NCI-H345 (cell line): ENCODE data around the gene RACGAP1.
A peak's percentile ranks its signal among the peaks of the same experiment; 100 is the strongest.

Experiments
- DNase-seq: peaks from one replicate; lab custom pipeline; 2025; lab: John Stamatoyannopoulos, UW

RACGAP1 gene

DNA sequence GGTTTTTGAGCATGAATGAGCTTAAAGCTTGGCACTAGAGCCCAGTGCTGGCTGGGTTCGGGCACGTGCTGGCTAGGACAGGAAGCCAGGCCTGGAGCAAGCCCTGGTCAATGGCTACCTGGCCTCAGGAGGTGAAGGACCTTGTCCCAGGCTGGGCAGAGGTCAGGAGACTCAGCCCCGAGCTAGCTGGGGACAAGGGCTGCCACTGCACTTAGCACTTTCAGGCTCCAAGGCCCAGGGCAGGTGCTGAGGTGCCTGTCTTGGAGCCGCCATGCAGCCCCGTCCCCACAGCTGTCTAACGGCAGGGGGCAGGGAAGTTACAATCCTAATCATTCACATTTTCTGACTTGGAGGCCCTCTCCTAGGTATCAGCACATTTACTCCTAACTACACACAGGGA is 56.8 kb downstream of the RACGAP1 start:
- no peak for DNase-seq

GRCh38 chr12:49967777-49968250 is 57.5 kb downstream of the RACGAP1 start:
- DNase-seq = no peak

DNA sequence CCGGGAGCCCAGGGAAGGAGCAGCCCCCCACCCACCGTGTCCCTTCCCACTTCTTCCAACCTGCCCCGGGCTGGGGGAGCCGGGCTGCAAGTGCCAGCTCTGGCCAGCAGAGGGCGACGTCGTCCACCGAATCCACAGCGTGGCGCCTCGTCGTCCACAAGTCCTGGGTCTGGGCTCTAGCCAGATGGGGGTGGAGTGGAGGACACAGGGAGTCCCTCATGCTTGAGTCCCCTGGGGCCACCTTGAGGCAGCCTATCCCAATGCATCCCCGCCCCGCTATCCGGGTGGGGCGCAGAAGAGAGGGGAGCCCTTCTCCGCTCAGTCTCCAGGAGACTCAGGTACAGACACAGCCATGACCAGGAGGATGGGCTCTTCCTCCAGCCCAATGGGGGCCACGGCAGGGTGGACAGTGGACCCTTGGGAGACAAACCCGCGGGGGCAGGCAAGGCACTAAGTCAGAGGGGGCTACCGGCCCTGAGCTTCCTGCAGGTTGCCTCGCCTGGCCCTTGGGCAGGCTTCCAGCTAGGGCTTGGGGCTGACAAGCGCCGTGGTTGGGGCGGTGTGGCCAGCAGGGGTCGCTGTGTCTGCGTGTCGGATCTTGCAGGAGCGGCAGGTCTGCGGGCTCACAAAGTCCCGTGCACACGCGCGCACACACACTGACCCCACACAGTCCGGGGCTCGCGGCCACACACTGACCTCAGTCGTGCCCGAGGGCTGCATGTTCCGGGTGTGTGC is 58.1 kb downstream of the RACGAP1 start:
- DNase-seq = peak; percentile 64

GRCh38 chr12:49966511-49967041 is 58.7 kb downstream of the RACGAP1 start:
- DNase-seq = no peak

DNA sequence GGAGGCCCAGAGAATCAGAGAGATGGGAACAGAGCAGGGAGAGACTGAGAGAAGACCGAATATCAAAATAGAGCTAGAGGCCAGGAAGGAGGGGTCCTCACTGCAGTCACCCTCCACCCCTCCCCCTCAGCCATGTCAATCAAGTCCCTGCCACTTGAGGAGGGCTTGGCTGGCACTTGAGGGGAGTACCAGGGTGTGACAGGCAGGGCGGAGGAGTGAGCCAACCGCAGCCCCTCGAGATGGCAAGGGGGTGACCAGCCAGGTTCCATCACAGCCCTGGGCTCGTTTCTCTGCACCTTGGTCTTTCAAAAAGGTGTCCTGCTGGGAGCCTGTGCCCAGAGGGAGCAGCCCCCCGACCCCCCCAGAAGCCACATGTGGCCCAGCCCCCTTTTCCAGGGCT is 59.5 kb downstream of the RACGAP1 start:
- no peak for DNase-seq

DNA sequence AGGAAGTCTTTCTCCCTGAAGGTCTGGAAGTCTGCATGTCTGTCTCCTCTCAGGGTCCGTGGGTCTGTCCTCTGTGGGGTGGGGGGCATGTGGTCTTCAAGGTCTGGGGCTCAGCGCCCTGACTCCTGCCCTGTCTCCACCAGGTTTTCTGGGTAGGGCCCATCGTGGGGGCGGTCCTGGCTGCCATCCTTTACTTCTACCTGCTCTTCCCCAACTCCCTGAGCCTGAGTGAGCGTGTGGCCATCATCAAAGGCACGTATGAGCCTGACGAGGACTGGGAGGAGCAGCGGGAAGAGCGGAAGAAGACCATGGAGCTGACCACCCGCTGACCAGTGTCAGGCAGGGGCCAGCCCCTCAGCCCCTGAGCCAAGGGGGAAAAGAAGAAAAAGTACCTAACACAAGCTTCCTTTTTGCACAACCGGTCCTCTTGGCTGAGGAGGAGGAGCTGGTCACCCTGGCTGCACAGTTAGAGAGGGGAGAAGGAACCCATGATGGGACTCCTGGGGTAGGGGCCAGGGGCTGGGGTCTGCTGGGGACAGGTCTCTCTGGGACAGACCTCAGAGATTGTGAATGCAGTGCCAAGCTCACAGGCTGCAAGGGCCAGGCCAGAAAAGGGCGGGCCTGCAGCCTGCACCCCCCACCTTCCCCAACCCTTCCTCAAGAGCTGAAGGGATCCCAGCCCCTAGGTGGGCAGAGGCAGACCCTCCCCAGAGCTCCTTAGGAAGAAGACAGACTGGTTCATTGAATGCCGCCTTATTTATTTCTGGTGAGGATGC is 60.3 kb downstream of the RACGAP1 start:
- no peak for DNase-seq

DNA sequence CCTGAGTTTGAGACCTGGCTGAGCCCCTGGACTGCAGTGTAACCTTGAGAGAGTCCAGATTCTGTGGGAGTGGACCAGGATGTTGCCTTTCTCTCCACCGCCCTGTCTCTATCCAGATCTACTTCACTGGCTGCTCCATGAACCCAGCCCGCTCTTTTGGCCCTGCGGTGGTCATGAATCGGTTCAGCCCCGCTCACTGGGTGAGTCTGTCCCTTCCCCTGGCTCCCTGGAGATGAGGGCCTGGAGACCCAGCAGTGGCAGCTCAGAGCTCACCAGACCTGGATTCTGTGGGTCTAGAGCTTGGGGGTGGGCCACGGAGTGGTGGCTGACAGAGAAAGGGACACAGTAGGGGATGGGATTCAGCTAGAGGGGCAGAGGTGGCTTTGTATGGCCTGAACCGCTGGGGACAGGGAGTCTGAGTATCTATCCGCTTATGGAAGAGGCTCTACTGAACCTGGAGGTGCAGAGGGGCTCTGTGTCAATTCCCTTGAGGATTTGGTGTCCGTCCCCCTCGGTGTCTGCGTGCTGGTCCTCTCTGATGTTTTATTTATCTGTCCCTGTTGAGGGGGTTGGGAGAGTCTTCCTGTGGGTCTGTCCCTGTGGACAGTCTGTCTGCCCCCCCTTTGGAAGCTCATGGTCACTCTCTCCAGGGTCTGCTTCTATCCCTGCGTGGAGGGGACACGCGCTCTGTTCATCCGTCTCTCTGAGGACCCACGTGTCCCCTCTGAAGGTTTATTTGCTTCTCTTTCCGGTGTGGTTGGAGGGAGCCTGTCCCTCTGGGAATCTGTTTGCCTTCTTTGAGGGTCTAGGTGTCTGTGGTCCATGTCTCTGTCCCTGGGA is 61.1 kb downstream of the RACGAP1 start:
- DNase-seq = no peak

DNA sequence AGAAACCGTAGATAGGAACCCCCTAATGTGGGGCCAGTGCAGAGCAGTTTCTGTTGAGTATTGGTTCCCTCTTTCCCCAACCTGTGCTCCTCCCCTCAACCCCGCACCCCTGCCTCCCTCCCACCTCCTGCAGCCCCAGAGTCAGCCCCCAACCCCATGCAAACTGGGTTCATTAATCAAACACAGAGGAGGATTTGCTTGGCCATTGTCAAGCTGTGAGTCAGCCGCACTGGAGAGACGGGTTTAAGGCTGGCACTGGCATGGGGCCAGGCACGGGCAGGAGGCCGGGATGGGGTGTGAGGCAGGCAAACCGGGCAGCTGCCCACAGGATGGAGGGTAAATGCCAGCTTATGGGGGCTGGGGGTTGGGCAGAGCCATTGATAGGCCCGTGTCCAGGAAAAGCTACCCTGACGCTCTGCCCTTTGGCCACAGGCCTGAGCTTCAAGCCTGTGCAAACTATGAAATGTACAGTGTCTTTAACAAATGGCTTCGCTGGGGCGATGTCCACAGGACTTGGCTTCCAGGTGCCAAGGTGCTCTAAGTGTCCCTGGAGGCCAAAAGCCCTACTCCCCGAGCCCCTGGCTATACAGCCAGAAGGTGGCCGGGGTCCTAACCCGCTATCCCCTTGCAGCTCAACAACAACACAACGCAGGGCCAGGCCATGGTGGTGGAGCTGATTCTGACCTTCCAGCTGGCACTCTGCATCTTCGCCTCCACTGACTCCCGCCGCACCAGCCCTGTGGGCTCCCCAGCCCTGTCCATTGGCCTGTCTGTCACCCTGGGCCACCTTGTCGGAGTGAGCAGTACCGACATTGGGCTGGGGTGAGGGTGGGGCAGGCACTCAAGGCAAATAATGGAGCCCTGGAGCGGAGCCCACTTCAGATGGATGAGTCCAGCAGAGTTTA is 62.2 kb downstream of the RACGAP1 start:
- peak; percentile 44 for DNase-seq

- DNase-seq = no peak
Observed at GRCh38 chr12:49961993-49962764, 63.1 kb downstream of the RACGAP1 start.

DNA sequence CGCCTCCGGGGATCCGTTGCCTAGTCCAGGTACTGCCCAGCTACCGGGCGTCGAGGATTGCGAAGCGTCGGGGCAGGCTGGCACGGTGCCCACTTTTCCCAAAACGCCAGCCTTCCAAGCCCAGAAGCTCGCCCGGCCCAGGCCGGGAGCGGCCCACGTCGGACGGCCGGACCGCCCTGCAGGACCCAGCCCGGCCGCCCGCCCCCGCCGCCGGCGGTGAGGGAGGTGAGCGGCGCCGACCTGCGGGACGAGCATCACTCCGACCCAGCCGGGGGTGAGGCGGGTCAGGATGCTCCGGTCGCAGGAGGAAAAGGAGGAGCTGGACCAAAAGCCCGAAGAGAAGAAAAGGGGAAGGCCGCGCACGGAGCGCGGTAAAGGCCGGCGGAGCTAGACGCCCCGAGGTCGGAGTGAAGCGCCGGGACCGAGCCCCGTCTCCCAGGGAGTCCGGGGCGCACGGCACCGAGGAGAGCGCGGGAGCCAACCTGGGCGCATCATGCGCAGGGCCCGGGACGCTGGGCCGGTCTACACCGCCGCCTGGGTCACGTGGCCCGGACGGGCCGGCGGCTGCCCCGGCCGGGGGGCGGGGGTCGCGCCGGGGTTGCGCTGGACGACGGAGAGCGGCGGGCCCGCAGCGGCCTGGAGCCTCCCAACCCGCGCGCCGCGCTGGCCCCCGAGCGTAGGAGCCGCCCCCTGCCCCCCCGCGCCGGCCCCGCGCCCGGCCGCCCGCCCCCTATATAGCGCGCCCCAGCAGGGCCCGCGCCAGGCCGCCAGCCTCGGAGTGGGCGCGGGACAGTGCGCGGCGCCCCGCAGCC is 64.0 kb downstream of the RACGAP1 start, which contains the start of gene AQP5:
Gene AQP5 (plus strand): TSS at position 762 of the 812 bp plus-strand sequence. CDS start 146 bp downstream, outside the sequence.
- no peak for DNase-seq

- DNase-seq = no peak
Observed at GRCh38 chr12:49960474-49961110, 64.7 kb downstream of the RACGAP1 start.

- DNase-seq = no peak
Observed at GRCh38 chr12:49959685-49960473, 65.4 kb downstream of the RACGAP1 start.

DNA sequence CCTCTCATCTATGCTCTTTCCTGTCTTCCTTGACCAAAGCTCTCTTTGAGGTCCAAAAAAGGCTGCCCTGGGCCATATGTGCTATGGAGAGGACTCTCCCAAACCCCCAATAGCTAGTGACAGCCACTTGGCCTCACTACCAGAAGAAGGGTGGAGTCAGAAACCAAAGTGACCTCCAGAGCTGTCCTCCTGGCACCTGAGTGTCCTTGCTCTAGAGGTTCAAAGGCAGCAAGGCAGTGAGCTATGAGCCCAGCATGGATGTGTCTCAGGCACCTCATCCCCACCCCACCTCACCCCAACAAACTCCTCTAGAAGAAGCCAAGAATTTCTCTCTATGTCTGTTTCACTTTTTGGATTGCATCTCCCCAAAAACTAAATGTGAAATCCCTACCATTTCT is 67.7 kb downstream of the RACGAP1 start:
- DNase-seq = no peak

DNA sequence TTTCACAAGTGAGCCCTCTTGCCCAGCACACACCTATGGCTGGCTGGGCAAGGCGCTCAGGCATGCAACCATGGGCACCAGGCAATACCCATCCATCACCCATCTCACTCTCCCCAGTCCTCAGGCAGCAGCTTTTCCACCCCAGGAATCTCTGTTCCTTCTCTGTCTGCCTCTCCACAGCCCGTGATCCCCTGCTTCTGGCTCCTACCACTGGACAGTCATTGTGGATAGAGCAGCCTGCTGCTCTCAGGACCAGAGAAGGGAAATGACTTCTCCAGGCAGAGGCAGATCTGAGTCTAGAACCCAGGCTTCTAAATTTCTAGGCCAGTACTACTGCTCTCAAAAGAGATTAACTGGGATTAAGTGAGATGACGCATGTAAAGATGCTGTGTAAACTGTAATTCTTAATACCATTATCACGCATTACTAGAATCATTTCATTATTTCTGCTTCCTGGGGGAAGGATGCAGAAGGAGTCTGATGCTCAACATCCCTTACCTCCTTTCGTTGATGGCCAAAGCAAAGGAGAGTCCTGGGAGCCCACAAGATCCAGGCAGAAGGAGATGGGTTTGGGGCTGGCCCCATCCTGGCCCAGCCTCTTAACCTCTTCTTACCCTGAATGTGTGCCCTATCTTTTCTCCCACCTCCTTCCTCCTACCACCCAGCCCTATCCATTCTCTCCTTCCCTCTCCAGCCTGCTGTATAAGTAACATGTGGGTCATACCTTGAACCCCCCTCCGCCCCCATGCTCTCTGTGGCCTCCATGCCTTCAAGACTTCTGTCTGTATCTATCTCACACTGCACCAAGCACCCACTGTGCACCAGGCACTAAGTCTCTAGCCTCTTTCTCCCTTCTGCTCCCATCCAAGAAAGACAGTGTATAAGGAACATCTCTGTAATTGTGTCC is 68.4 kb downstream of the RACGAP1 start:
- DNase-seq = no peak

DNA sequence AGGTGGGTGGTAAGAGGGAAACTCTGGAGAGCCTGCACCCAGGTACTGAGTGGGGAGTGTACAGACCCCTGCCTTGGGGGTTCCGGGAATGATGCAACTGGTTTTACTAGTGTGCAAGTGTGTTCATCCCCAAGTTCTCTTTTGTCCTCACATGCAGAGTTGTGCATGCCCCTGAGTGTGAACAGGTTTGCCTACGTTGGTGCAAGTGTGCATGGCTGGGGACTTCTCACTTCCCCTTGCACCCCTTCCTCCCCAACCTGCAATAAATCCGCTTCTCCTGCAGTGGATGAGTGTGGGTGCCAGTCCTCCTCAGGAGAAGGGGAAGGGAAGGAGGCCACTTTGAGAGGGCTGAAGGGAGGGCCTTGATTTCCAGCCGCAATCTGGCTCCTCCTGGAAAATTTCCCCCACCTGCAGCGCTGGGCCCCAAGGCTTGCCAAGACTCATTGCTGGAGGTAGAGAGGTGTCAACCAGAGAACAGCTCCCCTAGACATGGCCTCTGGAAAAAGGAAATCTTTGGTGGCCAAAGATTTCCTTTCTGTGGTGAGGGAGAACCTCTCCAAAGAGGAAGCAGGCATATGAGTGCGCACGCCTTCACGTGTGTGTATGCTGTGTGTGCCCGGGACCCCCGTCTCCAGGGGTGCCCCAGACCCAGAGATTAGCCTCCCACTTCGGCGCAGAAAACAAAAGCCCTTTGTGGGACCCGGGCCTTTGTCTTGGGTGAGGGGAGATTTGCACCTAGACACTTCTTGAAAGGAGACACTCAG is 69.2 kb downstream of the RACGAP1 start:
- DNase-seq = no peak
